Gastrocnemius medialis (tissue), 4 donors: ENCODE results near the gene DAG1. TPM values are rescaled to one million over a fixed set of nuclear protein-coding genes. Genes with fewer than 3 reads are reported as not detected.

ENCODE experiments used
- ATAC-seq, 2 donors: fragments of 150-250 bp; one replicate each; pipeline ENCODE4 v1.9.1; 2016
- DNase-seq, 2 donors: peaks; one replicate each; pipeline ENCODE4 v3.0.0-alpha.2; 2019
- H3K27ac ChIP-seq, 4 donors: fragments of 200-600 bp; sonication (generic); 1 replicate in 1 of 4; 2 replicates in 3 of 4; pipeline ENCODE4 v1.5.1; 2016 to 2018; ENCODE audit warnings: mild to moderate bottlenecking in 2 of 4, moderate library complexity in 1 of 4
- H3K27me3 ChIP-seq, 3 donors: fragments of 200-600 bp; sonication (generic) in 2 of 3; 1 replicate in 1 of 3; 2 replicates in 2 of 3; pipeline versions ENCODE4 v1.5.1 to v1.6.0; 2016 to 2019; ENCODE audit warnings: mild to moderate bottlenecking in 1 of 3, moderate library complexity in 1 of 3
- H3K36me3 ChIP-seq, 2 donors: fragments of 200-600 bp; sonication (generic) in 1 of 2; one replicate each; pipeline ENCODE4 v1.5.1; 2017 to 2018
- H3K4me1 ChIP-seq, 2 donors: fragments of 200-600 bp; sonication (generic) in 1 of 2; one replicate each; pipeline ENCODE4 v1.5.1; 2016 to 2017; ENCODE audit warnings: mild to moderate bottlenecking in 2 of 2
- H3K4me3 ChIP-seq, 4 donors: fragments of 200-600 bp; sonication (generic) in 3 of 4; 1 replicate in 1 of 4; 2 replicates in 3 of 4; pipeline ENCODE4 v1.5.1; 2016 to 2019; ENCODE audit warnings: mild to moderate bottlenecking in 2 of 4
- H3K9me3 ChIP-seq, 3 donors: fragments of 200-600 bp; sonication (generic) in 2 of 3; 1 replicate in 1 of 3; 2 replicates in 2 of 3; pipeline ENCODE4 v1.5.1; 2016 to 2019
- CTCF ChIP-seq, 5 experiments: fragments of 450-650 bp in 3 of 5; fragments of 200-600 bp in 2 of 5; sonication (generic) in 2 of 5; IDR thresholded peaks in 4 of 5; conservative IDR thresholded peaks in 1 of 5; 1 replicate in 4 of 5; 2 replicates in 1 of 5; pipeline ENCODE4 v1.5.1; 2016 to 2019; ENCODE audit warnings: antibody characterized with exemption in 5 of 5, mild to moderate bottlenecking in 3 of 5, moderate library complexity in 3 of 5
- POLR2A ChIP-seq, 2 donors: fragments of 450-650 bp; IDR thresholded peaks; one replicate each; pipeline ENCODE4 v1.6.1; 2017; ENCODE audit warnings: antibody characterized with exemption in 2 of 2, mild to moderate bottlenecking in 2 of 2, moderate library complexity in 2 of 2
- in situ Hi-C, 4 donors: fragments of 200-750 bp; cut with MboI; loops; one replicate each; pipeline versions ENCODE4 v1.15.0 to v1.8.0; 2017; ENCODE audit warnings: low sequenced_read_pairs in 4 of 4
- intact Hi-C: fragments of 100-400 bp; cut with DNase I; formaldehyde crosslinking; loops from one replicate; pipeline ENCODE4 v1.15.1; 2023; ENCODE audit warnings: low total_unique reads
- total RNA-seq, 4 donors: library from RNA; depleted of rRNA; stranded (reverse); fragments of >200 nt; gene quantifications; one replicate each; pipeline versions ENCODE4 v1.1.0 to v1.2.3, GENCODE V29; 2016

The DAG1 gene
- total RNA-seq, 4 donors from 2014 or later = 95.0 to 177 (median 109) TPM

GRCh38 chr3:49465270-49466034 is 4.6 kb upstream of the DAG1 start:
- intact Hi-C loops = no loop called here
- Histone ChIP-seq H3K27me3 (no peaks in the 10 kb centered on the region), H3K4me1 (peaks cover 19 to 27% of the 10 kb centered on the region in 2 donors), H3K4me3 (no peak overlapping the region), H3K36me3 (no peaks in the 10 kb centered on the region), H3K9me3 (no peaks in the 10 kb centered on the region), H3K27ac (peak overlapping the region in 3 of 4 donors; percentile 1 to 62 (median 23))
- in situ Hi-C loops = no loop called here
- TF ChIP-seq POLR2A (IDR thresholded peaks at IDR 0.05) (no peak), CTCF (IDR thresholded peaks at IDR 0.05 in 4 of 5, conservative IDR thresholded peaks at IDR 0.05 in 1 of 5) (no peak)
- ATAC-seq (no peak), DNase-seq (no peak)

DNA sequence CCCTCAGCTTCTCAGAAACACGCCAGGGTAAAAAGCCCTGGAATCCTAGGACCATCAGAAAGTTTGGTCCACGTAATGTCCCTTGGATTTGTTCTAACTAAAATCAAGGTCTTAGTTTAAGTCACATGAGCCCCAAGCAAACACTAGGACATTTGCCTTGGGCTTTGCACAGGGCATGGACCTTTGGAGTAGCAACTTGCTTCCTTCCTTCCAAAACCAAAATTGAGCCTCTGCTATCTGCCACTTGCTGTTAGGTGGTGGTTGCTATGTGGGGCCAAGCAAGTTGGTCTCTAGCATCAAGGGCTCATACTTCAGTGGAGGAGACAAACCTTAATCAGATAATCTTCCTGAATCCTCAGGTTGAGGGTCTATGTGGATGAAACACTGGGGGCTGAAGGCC is 4.0 kb upstream of the DAG1 start:
- intact Hi-C loops (no loop called here), in situ Hi-C loops (no loop called here)
- TF ChIP-seq CTCF (IDR thresholded peaks at IDR 0.05 in 4 of 5, conservative IDR thresholded peaks at IDR 0.05 in 1 of 5) (no peak), POLR2A (IDR thresholded peaks at IDR 0.05) (no peak)

GRCh38 chr3:49469037-49469935 is 781 bp upstream of the DAG1 start:
- no peaks in the 10 kb centered on the region for H3K27me3 ChIP-seq
- H3K36me3 ChIP-seq = no peaks in the 10 kb centered on the region
- peak overlapping the region; percentile 51 to 70 (median 58) for H3K4me3 ChIP-seq
- H3K9me3 ChIP-seq = no peaks in the 10 kb centered on the region
- in situ Hi-C loops = no loop called here
- DNase-seq (peak; percentile 83 to 90), ATAC-seq (peak; percentile 72 to 77)
- intact Hi-C loops = no loop called here
- H3K27ac ChIP-seq = peak overlapping the region; percentile 96 to 99 (median 98)
- peaks cover 37 to 39% of the 10 kb centered on the region in 2 donors for H3K4me1 ChIP-seq
- TF ChIP-seq CTCF (IDR thresholded peaks at IDR 0.05 in 4 of 5, conservative IDR thresholded peaks at IDR 0.05 in 1 of 5) (no peak), POLR2A (IDR thresholded peaks at IDR 0.05) (no peak)

More for the DNA sequence above, 4.0 kb upstream of the DAG1 start:
- Histone ChIP-seq H3K4me3 (no peak overlapping the region), H3K36me3 (no peaks in the 10 kb centered on the region), H3K27me3 (no peaks in the 10 kb centered on the region), H3K9me3 (no peaks in the 10 kb centered on the region), H3K4me1 (peaks cover 19 to 27% of the 10 kb centered on the region in 2 donors), H3K27ac (peak overlapping the region in 1 of 4 donors; percentile 62)
- ATAC-seq (no peak), DNase-seq (no peak)

GRCh38 chr3:49470714-49471420 is 800 bp downstream of the DAG1 start:
- intact Hi-C loops = loop anchor here (1.0 to 5.0 kb wide), 3 partner anchors 30 to 201 kb away; partner anchors contain the start of genes APEH, RHOA and TCTA
- in situ Hi-C loops = no loop called here
- DNase-seq (no peak), ATAC-seq (peak; percentile 13 to 35)
- peak overlapping the region; percentile 96 to 99 (median 98) for H3K27ac ChIP-seq
- peak overlapping the region; percentile 62 to 78 (median 71) for H3K4me3 ChIP-seq
- no peaks in the 10 kb centered on the region for H3K36me3 ChIP-seq
- no peaks in the 10 kb centered on the region for H3K27me3 ChIP-seq
- peaks cover 44 to 45% of the 10 kb centered on the region in 2 donors for H3K4me1 ChIP-seq
- H3K9me3 ChIP-seq = no peaks in the 10 kb centered on the region
- peak in 2 of 5 experiments; percentile 10 to 11 for TF ChIP-seq CTCF (IDR thresholded peaks at IDR 0.05 in 4 of 5, conservative IDR thresholded peaks at IDR 0.05 in 1 of 5)
- TF ChIP-seq POLR2A (IDR thresholded peaks at IDR 0.05) = no peak
